ENCODE measurements around the gene SESTD1. TPM values are rescaled to one million over a fixed set of nuclear protein-coding genes. Genes with fewer than 3 reads are reported as not detected.

SESTD1 gene
- total and polyA plus RNA-seq, 9 of the 15 experiments (the other 6 are each of a cell fraction or from before 2014, with no cell fraction given): 0.32 to 5.6 (median 2.1) TPM

GRCh38 chr2:179125404-179125803 lies 139.2 kb downstream of the SESTD1 start:
- ATAC-seq (no peak), FAIRE-seq (no peak), DNase-seq (ENCODE audit: extremely low read depth in 1 of 4, low spot score in 3 of 4) (no peak)
- intact Hi-C loops (cut with micrococcal nuclease): no loop called here
- H3K27ac ChIP-seq (ENCODE audit: extremely low read depth, low read depth, low read length): no peak overlapping the region
- no peaks in the 10 kb centered on the region for H3K9me1 ChIP-seq (ENCODE audit: control insufficient read depth, insufficient read depth, low read length)
- H3K79me2 ChIP-seq (ENCODE audit: control insufficient read depth, insufficient read depth, low read length): no peaks in the 10 kb centered on the region
- H2AFZ ChIP-seq (ENCODE audit: low read depth, low read length): no peak overlapping the region
- no TSS peak for BruUV-seq (replicated peaks)
- H3K4me3 ChIP-seq: no peak overlapping the region
- CTCF ChIA-PET (ENCODE audit: low intra/inter-chr PET ratio): no interaction called here
- no peaks in the 10 kb centered on the region for H3K27me3 ChIP-seq (ENCODE audit: control insufficient read depth in 2 of 2, insufficient read depth in 2 of 2, low read length in 2 of 2)
- no peak overlapping the region for H3K4me2 ChIP-seq (ENCODE audit: insufficient read depth, low read length)
- H3K9ac ChIP-seq (ENCODE audit: insufficient read depth in 1 of 2, low read depth in 2 of 2, low read length in 2 of 2): no peak overlapping the region
- H3K36me3 ChIP-seq (ENCODE audit: control insufficient read depth, insufficient read depth, low read length): no peaks in the 10 kb centered on the region
- H3K4me1 ChIP-seq (replicated peaks in 1 of 2; ENCODE audit: control insufficient read depth in 2 of 2, insufficient read depth in 2 of 2, low read length in 2 of 2): no peaks in the 10 kb centered on the region
- POLR2A ChIA-PET: no interaction called here
- no peaks in the 10 kb centered on the region for H4K20me1 ChIP-seq (replicated peaks; ENCODE audit: control insufficient read depth, insufficient read depth, low read length)
- no peaks in the 10 kb centered on the region for H3K9me3 ChIP-seq (replicated peaks; ENCODE audit: control insufficient read depth, insufficient read depth, low read depth, low read length)
- in situ Hi-C loops (cut with MboI): no loop called here
- WGBS (ENCODE audit: insufficient coverage, low coverage, missing lambda C conversion rate): 2% methylated on average over 3 of the region's 3 CpGs
- TF ChIP-seq ZBTB11 (CRISPR knock-in tag; IDR thresholded peaks at IDR 0.05): no peak
- no peak for TF ChIP-seq POLR3A (IDR thresholded peaks at IDR 0.05; ENCODE audit: borderline replicate concordance, extremely low read depth, insufficient read depth, insufficient read length)
- TF ChIP-seq NONO (IDR thresholded peaks at IDR 0.05; ENCODE audit: low read depth in 2 of 2, low read length in 1 of 2): no peak
- TF ChIP-seq ZBED1 (IDR thresholded peaks at IDR 0.05): no peak
- TF ChIP-seq ZNF551 (CRISPR knock-in tag; IDR thresholded peaks at IDR 0.05): no peak
- TF ChIP-seq ZNF12 (CRISPR knock-in tag; IDR thresholded peaks at IDR 0.05): no peak
- TF ChIP-seq ZSCAN29 (IDR thresholded peaks at IDR 0.05): no peak
- TF ChIP-seq MED1 (CRISPR knock-in tag; IDR thresholded peaks at IDR 0.05; ENCODE audit: borderline replicate concordance): no peak
- TF ChIP-seq IRF1 (CRISPR knock-in tag; IDR thresholded peaks at IDR 0.05; ENCODE audit: borderline replicate concordance): no peak
- TF ChIP-seq UBTF (IDR thresholded peaks at IDR 0.05; ENCODE audit: borderline replicate concordance in 1 of 2, low read depth in 2 of 2, low read length in 2 of 2): no peak
- no peak for TF ChIP-seq BHLHE40 (IDR thresholded peaks at IDR 0.05; ENCODE audit: low read length)
- TF ChIP-seq ZMIZ1 (IDR thresholded peaks at IDR 0.05; ENCODE audit: low read depth in 2 of 2, low read length in 2 of 2): no peak

Data from K562 (cell line).